ENCODE results near the gene FNBP1. TPM values are rescaled to one million over a fixed set of nuclear protein-coding genes. Genes with fewer than 3 reads are reported as not detected.

The FNBP1 gene
- total RNA-seq, 2 experiments from 2014 or later = 215 to 228 TPM

- peaks cover 32% of the 10 kb centered on the region for H3K4me1 Mint-ChIP-seq (ENCODE audit: low read depth)
- no peaks in the 10 kb centered on the region for H3K27me3 Mint-ChIP-seq
- CTCF ChIA-PET = interaction anchor here (1.0 to 1.6 kb wide), 2 partner anchors 13 to 159 kb away, joined by 4 read pairs; no protein-coding TSS in a partner anchor
- peak overlapping the region; percentile 80 for H3K27ac Mint-ChIP-seq
- H3K4me3 Mint-ChIP-seq = peak overlapping the region; percentile 87
- DNase-seq = no peak
- H3K36me3 Mint-ChIP-seq = peaks cover 21% of the 10 kb centered on the region
- H3K9me3 Mint-ChIP-seq = no peaks in the 10 kb centered on the region
- POLR2A ChIA-PET = interaction anchor here (0.6 to 7.0 kb wide), 9 partner anchors 8 to 157 kb away, joined by 3 to 88 read pairs (median 7); partner anchors contain the start of gene GPR107
- intact Hi-C loops (cut with micrococcal nuclease) = no loop called here
Observed at GRCh38 chr9:130043654-130044623, 950 bp upstream of the FNBP1 start.

GRCh38 chr9:130042406-130042884 is 544 bp downstream of the FNBP1 start:
- Mint-ChIP-seq H3K4me3 (peak overlapping the region; percentile 98), H3K4me1 (ENCODE audit: low read depth) (peaks cover 37% of the 10 kb centered on the region), H3K9me3 (no peaks in the 10 kb centered on the region), H3K27me3 (no peaks in the 10 kb centered on the region), H3K27ac (peak overlapping the region; percentile 99), H3K36me3 (peaks cover 28% of the 10 kb centered on the region)
- ChIA-PET CTCF (interaction anchor here (1.0 kb wide), 2 partner anchors 8 to 157 kb away, joined by 3 to 4 read pairs; no protein-coding TSS in a partner anchor), POLR2A (interaction anchor here (0.7 to 7.0 kb wide), 21 partner anchors 8 to 156 kb away, joined by 3 to 88 read pairs (median 4); partner anchors contain the start of gene GPR107)
- peak; percentile 35 for DNase-seq
- intact Hi-C loops (cut with micrococcal nuclease) = no loop called here

GRCh38 chr9:130041648-130042405 is 1.2 kb downstream of the FNBP1 start:
- Mint-ChIP-seq H3K4me1 (ENCODE audit: low read depth) (peaks cover 43% of the 10 kb centered on the region), H3K27ac (peak overlapping the region; percentile 99), H3K9me3 (no peaks in the 10 kb centered on the region), H3K36me3 (peaks cover 31% of the 10 kb centered on the region), H3K27me3 (no peaks in the 10 kb centered on the region), H3K4me3 (peak overlapping the region; percentile 98)
- CTCF ChIA-PET = interaction anchor here (0.7 to 3.3 kb wide), 4 partner anchors 11 to 157 kb away, joined by 3 to 15 read pairs (median 7); no protein-coding TSS in a partner anchor
- intact Hi-C loops (cut with micrococcal nuclease) = no loop called here
- DNase-seq = no peak
- POLR2A ChIA-PET = interaction anchor here (0.9 to 7.0 kb wide), 12 partner anchors 12 to 155 kb away, joined by 3 to 88 read pairs (median 8); partner anchors contain the start of gene GPR107

GRCh38 chr9:130040984-130041647 is 1.9 kb downstream of the FNBP1 start:
- intact Hi-C loops (cut with micrococcal nuclease) = no loop called here
- H3K27ac Mint-ChIP-seq = peak overlapping the region; percentile 99
- peaks cover 49% of the 10 kb centered on the region for H3K4me1 Mint-ChIP-seq (ENCODE audit: low read depth)
- CTCF ChIA-PET = interaction anchor here (0.7 to 3.3 kb wide), 5 partner anchors 11 to 156 kb away, joined by 3 to 15 read pairs (median 4); no protein-coding TSS in a partner anchor
- H3K36me3 Mint-ChIP-seq = peaks cover 33% of the 10 kb centered on the region
- peak; percentile 49 for DNase-seq
- H3K4me3 Mint-ChIP-seq = peak overlapping the region; percentile 98
- H3K27me3 Mint-ChIP-seq = no peaks in the 10 kb centered on the region
- H3K9me3 Mint-ChIP-seq = no peaks in the 10 kb centered on the region
- POLR2A ChIA-PET = interaction anchor here (0.9 to 7.0 kb wide), 12 partner anchors 12 to 154 kb away, joined by 3 to 88 read pairs (median 8); partner anchors contain the start of gene GPR107

- H3K9me3 Mint-ChIP-seq = no peaks in the 10 kb centered on the region
- peaks cover 52% of the 10 kb centered on the region for H3K4me1 Mint-ChIP-seq (ENCODE audit: low read depth)
- no peak for DNase-seq
- H3K4me3 Mint-ChIP-seq = peak overlapping the region; percentile 98
- H3K27ac Mint-ChIP-seq = peak overlapping the region; percentile 96
- no peaks in the 10 kb centered on the region for H3K27me3 Mint-ChIP-seq
- H3K36me3 Mint-ChIP-seq = peaks cover 43% of the 10 kb centered on the region
- ChIA-PET CTCF (interaction anchor here (0.6 to 3.9 kb wide), 14 partner anchors 11 to 155 kb away, joined by 3 to 18 read pairs (median 4); no protein-coding TSS in a partner anchor), POLR2A (interaction anchor here (0.6 to 7.0 kb wide), 17 partner anchors 11 to 204 kb away, joined by 3 to 88 read pairs (median 9); partner anchors contain the start of genes C9orf78, GPR107 and USP20)
- intact Hi-C loops (cut with micrococcal nuclease) = loop anchor here (1.0 to 5.0 kb wide), 5 partner anchors 10 to 151 kb away; no protein-coding TSS in a partner anchor
Observed at GRCh38 chr9:130039528-130040147, 3.4 kb downstream of the FNBP1 start.

GRCh38 chr9:130036099-130036498 is 6.9 kb downstream of the FNBP1 start:
- CTCF ChIA-PET = interaction anchor here (0.6 to 1.1 kb wide), 3 partner anchors 19 to 124 kb away, joined by 3 to 4 read pairs (median 4); no protein-coding TSS in a partner anchor
- no peak for DNase-seq
- H3K27ac Mint-ChIP-seq = peak overlapping the region; percentile 96
- no peaks in the 10 kb centered on the region for H3K9me3 Mint-ChIP-seq
- peak overlapping the region; percentile 98 for H3K4me3 Mint-ChIP-seq
- no peaks in the 10 kb centered on the region for H3K27me3 Mint-ChIP-seq
- POLR2A ChIA-PET = interaction anchor here (0.6 to 2.6 kb wide), 13 partner anchors 8 to 141 kb away, joined by 3 to 25 read pairs (median 4); no protein-coding TSS in a partner anchor
- intact Hi-C loops (cut with micrococcal nuclease) = loop anchor here (5.0 kb wide), 1 partner anchor 91 kb away; no protein-coding TSS in a partner anchor
- peaks cover 38% of the 10 kb centered on the region for H3K36me3 Mint-ChIP-seq
- peaks cover 72% of the 10 kb centered on the region for H3K4me1 Mint-ChIP-seq (ENCODE audit: low read depth)

- Mint-ChIP-seq H3K27me3 (no peaks in the 10 kb centered on the region), H3K27ac (peak overlapping the region; percentile 96), H3K36me3 (peaks cover 30% of the 10 kb centered on the region), H3K4me1 (ENCODE audit: low read depth) (peaks cover 81% of the 10 kb centered on the region), H3K9me3 (no peaks in the 10 kb centered on the region), H3K4me3 (peak overlapping the region; percentile 49)
- intact Hi-C loops (cut with micrococcal nuclease) = loop anchor here (1.0 to 5.0 kb wide), 2 partner anchors 146 to 197 kb away; partner anchors contain the start of genes C9orf78 and USP20
- DNase-seq = peak; percentile 54
- ChIA-PET CTCF (interaction anchor here (0.8 to 1.5 kb wide), 7 partner anchors 8 to 148 kb away, joined by 3 to 6 read pairs (median 4); partner anchors contain the start of gene FNBP1), POLR2A (interaction anchor here (0.6 to 2.6 kb wide), 20 partner anchors 8 to 201 kb away, joined by 3 to 25 read pairs (median 4); partner anchors contain the start of gene GPR107)
Observed at GRCh38 chr9:130034570-130034969, 8.4 kb downstream of the FNBP1 start.

GRCh38 chr9:130030651-130031127 is 12.3 kb downstream of the FNBP1 start:
- DNase-seq = peak; percentile 32
- H3K4me3 Mint-ChIP-seq = no peak overlapping the region
- intact Hi-C loops (cut with micrococcal nuclease) = loop anchor here (5.0 kb wide), 1 partner anchor 193 kb away; the partner anchor contains the start of genes C9orf78 and USP20
- H3K27ac Mint-ChIP-seq = peak overlapping the region; percentile 92
- peaks cover 94% of the 10 kb centered on the region for H3K4me1 Mint-ChIP-seq (ENCODE audit: low read depth)
- ChIA-PET CTCF (interaction anchor here (0.9 to 4.1 kb wide), 13 partner anchors 8 to 146 kb away, joined by 3 to 18 read pairs (median 4); no protein-coding TSS in a partner anchor), POLR2A (interaction anchor here (0.8 to 8.0 kb wide), 12 partner anchors 9 to 145 kb away, joined by 3 to 88 read pairs (median 11); partner anchors contain the start of gene FNBP1)
- no peaks in the 10 kb centered on the region for H3K9me3 Mint-ChIP-seq
- no peaks in the 10 kb centered on the region for H3K27me3 Mint-ChIP-seq
- peaks cover 27% of the 10 kb centered on the region for H3K36me3 Mint-ChIP-seq

- no peaks in the 10 kb centered on the region for H3K27me3 Mint-ChIP-seq
- ChIA-PET POLR2A (interaction anchor here (0.5 to 8.0 kb wide), 18 partner anchors 9 to 144 kb away, joined by 3 to 88 read pairs (median 4); partner anchors contain the start of gene FNBP1), CTCF (interaction anchor here (0.6 to 4.1 kb wide), 10 partner anchors 9 to 144 kb away, joined by 3 to 18 read pairs (median 4); partner anchors contain the start of gene GPR107)
- DNase-seq = peak; percentile 77
- intact Hi-C loops (cut with micrococcal nuclease) = loop anchor here (1.0 kb wide), 5 partner anchors 9 to 37 kb away; no protein-coding TSS in a partner anchor
- H3K27ac Mint-ChIP-seq = peak overlapping the region; percentile 92
- no peaks in the 10 kb centered on the region for H3K9me3 Mint-ChIP-seq
- H3K4me3 Mint-ChIP-seq = peak overlapping the region; percentile 33
- H3K36me3 Mint-ChIP-seq = peaks cover 23% of the 10 kb centered on the region
- peaks cover 94% of the 10 kb centered on the region for H3K4me1 Mint-ChIP-seq (ENCODE audit: low read depth)
Observed at GRCh38 chr9:130029223-130029973, 13.6 kb downstream of the FNBP1 start.
